Mesenchymal stem cell (in vitro differentiated cells and primary cell): Measurements from ENCODE around the gene C6orf132.
A peak's percentile ranks its signal among the peaks of the same experiment; 100 is the strongest.

ENCODE experiments used
- DNase-seq: peaks from one replicate; pipeline ENCODE4 v3.0.0-alpha.2; 2013
- H2AFZ ChIP-seq: one replicate; pipeline ENCODE4 v1.6.1; 2013; ENCODE audit warnings: low read depth, mild to moderate bottlenecking, control low read depth, inconsistent platforms, low read length, moderate library complexity
- H2AK5ac ChIP-seq: 2 replicates; pipeline ENCODE4 v1.6.1; 2013; ENCODE audit warnings: low read length, moderate library complexity, mild to moderate bottlenecking, inconsistent platforms; ENCODE audit not compliant: severe bottlenecking
- H2BK120ac ChIP-seq: one replicate; pipeline ENCODE4 v1.6.1; 2013; ENCODE audit warnings: low read depth, mild to moderate bottlenecking, inconsistent platforms, low read length, moderate library complexity
- H2BK12ac ChIP-seq, 2 experiments: one replicate each; pipeline ENCODE4 v1.6.1; 2013; ENCODE audit warnings: inconsistent platforms in 2 of 2, low read length in 2 of 2, mild to moderate bottlenecking in 2 of 2, moderate library complexity in 2 of 2, control low read depth in 1 of 2
- H2BK15ac ChIP-seq: one replicate; pipeline ENCODE4 v1.6.1; 2013; ENCODE audit warnings: mild to moderate bottlenecking, low read depth, inconsistent platforms; ENCODE audit not compliant: poor library complexity, severe bottlenecking
- H2BK5ac ChIP-seq: 2 replicates; pipeline ENCODE4 v1.6.1; 2013; ENCODE audit warnings: low read depth, mild to moderate bottlenecking, low read length, control low read depth, inconsistent platforms; ENCODE audit not compliant: poor library complexity, severe bottlenecking
- H3K14ac ChIP-seq, 2 experiments: one replicate each; pipeline ENCODE4 v1.6.1; 2013; ENCODE audit warnings: inconsistent platforms in 2 of 2, low read length in 2 of 2, control low read depth in 1 of 2, mild to moderate bottlenecking in 1 of 2, moderate library complexity in 1 of 2
- H3K18ac ChIP-seq, 2 experiments: one replicate each; pipeline ENCODE4 v1.6.1; 2013; ENCODE audit warnings: inconsistent platforms in 2 of 2, low read length in 2 of 2, control low read depth in 1 of 2, low read depth in 1 of 2, mild to moderate bottlenecking in 1 of 2
- H3K23ac ChIP-seq, 2 experiments: one replicate each; pipeline ENCODE4 v1.6.1; 2013; ENCODE audit warnings: inconsistent platforms in 2 of 2, low read length in 2 of 2, mild to moderate bottlenecking in 2 of 2, moderate library complexity in 2 of 2, control low read depth in 1 of 2
- H3K27ac ChIP-seq: 2 replicates; pipeline ENCODE4 v1.5.1; 2013; ENCODE audit warnings: mild to moderate bottlenecking, moderate library complexity, low read length, control low read depth, inconsistent platforms; ENCODE audit not compliant: poor library complexity, severe bottlenecking
- H3K27me3 ChIP-seq, 2 experiments: 2 replicates each; pipeline versions ENCODE4 v1.6.1 to v1.7.0; 2013; ENCODE audit warnings: low read length in 2 of 2, mild to moderate bottlenecking in 2 of 2, moderate library complexity in 2 of 2, control low read depth in 1 of 2, inconsistent platforms in 1 of 2; ENCODE audit not compliant: control insufficient read depth in 1 of 2, insufficient read depth in 1 of 2
- H3K36me3 ChIP-seq, 2 experiments: 2 replicates each; pipeline versions ENCODE4 v1.6.1 to v1.7.0; 2013; ENCODE audit warnings: low read length in 2 of 2, control low read depth in 1 of 2, inconsistent platforms in 1 of 2, low read depth in 1 of 2, mild to moderate bottlenecking in 1 of 2; ENCODE audit not compliant: insufficient read depth in 2 of 2, control insufficient read depth in 1 of 2
- H3K4ac ChIP-seq, 2 experiments: one replicate each; pipeline ENCODE4 v1.6.1; 2013; ENCODE audit warnings: inconsistent platforms in 2 of 2, low read length in 2 of 2, mild to moderate bottlenecking in 2 of 2, moderate library complexity in 2 of 2, control low read depth in 1 of 2, low read depth in 1 of 2
- H3K4me1 ChIP-seq: 2 replicates; pipeline ENCODE4 v1.6.1; 2013; ENCODE audit warnings: low read depth, low read length, control low read depth; ENCODE audit not compliant: control insufficient read depth, insufficient read depth
- H3K4me2 ChIP-seq: 2 replicates; pipeline ENCODE4 v1.6.1; 2013; ENCODE audit warnings: low read length, mild to moderate bottlenecking, inconsistent platforms; ENCODE audit not compliant: poor library complexity, severe bottlenecking
- H3K4me3 ChIP-seq, 2 experiments: 2 replicates each; pipeline versions ENCODE4 v1.5.1 to v1.7.0; 2013; ENCODE audit warnings: low read length in 2 of 2, mild to moderate bottlenecking in 2 of 2, control low read depth in 1 of 2, low read depth in 1 of 2; ENCODE audit not compliant: insufficient read depth in 1 of 2
- H3K79me1 ChIP-seq: replicated peaks from 2 replicates; pipeline ENCODE4 v1.6.1; 2013; ENCODE audit warnings: mild to moderate bottlenecking, control low read depth, low read length, inconsistent platforms; ENCODE audit not compliant: poor library complexity, severe bottlenecking
- H3K9ac ChIP-seq: 2 replicates; pipeline ENCODE4 v1.7.0; 2013; ENCODE audit warnings: mild to moderate bottlenecking, low read length, moderate library complexity
- H3K9me3 ChIP-seq: 2 replicates; pipeline ENCODE4 v1.7.0; 2013; ENCODE audit warnings: mild to moderate bottlenecking, low read length; ENCODE audit not compliant: control insufficient read depth
- H4K8ac ChIP-seq: one replicate; pipeline ENCODE4 v1.6.1; 2013; ENCODE audit warnings: inconsistent platforms, mild to moderate bottlenecking, low read length, moderate library complexity
- H4K91ac ChIP-seq: one replicate; pipeline ENCODE4 v1.6.1; 2013; ENCODE audit warnings: mild to moderate bottlenecking, low read length, inconsistent platforms
- WGBS: methylation state at CpG from one replicate; pipeline ENCODE4 v1.1.7; 2013; ENCODE audit warnings: mixed read lengths; 5-methylcytosine and 5-hydroxymethylcytosine counted together

Gene C6orf132

GRCh38 chr6:42095094-42095493 is 47.3 kb downstream of the C6orf132 start:
- H2BK12ac ChIP-seq, result no peak overlapping the region
- H2BK120ac ChIP-seq, result no peak overlapping the region
- H3K9ac ChIP-seq, result no peak overlapping the region
- H3K14ac ChIP-seq, result no peak overlapping the region
- no peak for DNase-seq
- no peak overlapping the region for H3K4ac ChIP-seq
- H4K91ac ChIP-seq, result no peak overlapping the region
- no peak overlapping the region for H2AFZ ChIP-seq
- no peaks in the 10 kb centered on the region for H3K27me3 ChIP-seq
- H3K18ac ChIP-seq, result no peak overlapping the region
- WGBS, result 100% methylated on average over 1 of the region's 1 CpG
- H2BK5ac ChIP-seq, result no peak overlapping the region
- peaks cover 12% of the 10 kb centered on the region for H3K4me1 ChIP-seq
- no peak overlapping the region for H2AK5ac ChIP-seq
- no peaks in the 10 kb centered on the region for H3K9me3 ChIP-seq
- no peaks in the 10 kb centered on the region for H3K79me1 ChIP-seq
- H2BK15ac ChIP-seq, result no peak overlapping the region
- no peak overlapping the region for H4K8ac ChIP-seq
- H3K4me3 ChIP-seq, result no peak overlapping the region
- no peak overlapping the region for H3K23ac ChIP-seq
- H3K4me2 ChIP-seq, result no peak overlapping the region
- no peaks in the 10 kb centered on the region for H3K36me3 ChIP-seq
- no peak overlapping the region for H3K27ac ChIP-seq

- Histone ChIP-seq H3K4me1 (peaks cover 3% of the 10 kb centered on the region), H2BK120ac (no peak overlapping the region), H2BK5ac (no peak overlapping the region), H3K9me3 (no peaks in the 10 kb centered on the region), H3K36me3 (no peaks in the 10 kb centered on the region), H3K23ac (no peak overlapping the region), H3K9ac (no peak overlapping the region), H3K4ac (no peak overlapping the region), H3K4me2 (no peak overlapping the region), H3K14ac (no peak overlapping the region), H4K8ac (peak overlapping the region; percentile 45), H2BK12ac (no peak overlapping the region), H3K4me3 (no peak overlapping the region), H2AFZ (no peak overlapping the region), H2BK15ac (no peak overlapping the region), H3K79me1 (no peaks in the 10 kb centered on the region), H3K27me3 (no peaks in the 10 kb centered on the region), H3K27ac (no peak overlapping the region), H2AK5ac (no peak overlapping the region), H3K18ac (no peak overlapping the region), H4K91ac (no peak overlapping the region)
- peak; percentile 28 for DNase-seq
- WGBS, result 67% methylated on average over 10 of the region's 10 CpGs
These were observed 48.7 kb downstream of the C6orf132 start for GRCh38 chr6:42093582-42094329.

GRCh38 chr6:42091718-42092023 is 50.7 kb downstream of the C6orf132 start:
- Histone ChIP-seq H2BK15ac (no peak overlapping the region), H2BK120ac (no peak overlapping the region), H3K27me3 (no peaks in the 10 kb centered on the region), H3K27ac (no peak overlapping the region), H3K9ac (no peak overlapping the region), H3K23ac (no peak overlapping the region), H2BK12ac (no peak overlapping the region), H3K4me3 (no peak overlapping the region), H3K36me3 (peaks cover 0 to 4% of the 10 kb centered on the region in 2 experiments), H4K8ac (no peak overlapping the region), H3K9me3 (no peaks in the 10 kb centered on the region), H3K14ac (no peak overlapping the region), H3K79me1 (no peaks in the 10 kb centered on the region), H2AK5ac (no peak overlapping the region), H3K4me1 (peaks cover 10% of the 10 kb centered on the region), H3K18ac (no peak overlapping the region), H3K4ac (no peak overlapping the region), H3K4me2 (no peak overlapping the region), H2AFZ (no peak overlapping the region), H4K91ac (no peak overlapping the region), H2BK5ac (no peak overlapping the region)
- no peak for DNase-seq
- 88% methylated on average over 9 of the region's 9 CpGs for WGBS

GRCh38 chr6:42090819-42091717 is 51.4 kb downstream of the C6orf132 start:
- no peak overlapping the region for H4K91ac ChIP-seq
- no peak overlapping the region for H3K23ac ChIP-seq
- peaks cover 0 to 5% of the 10 kb centered on the region in 2 experiments for H3K36me3 ChIP-seq
- no peak overlapping the region for H2BK5ac ChIP-seq
- H3K4me1 ChIP-seq, result peaks cover 10% of the 10 kb centered on the region
- H2BK120ac ChIP-seq, result no peak overlapping the region
- H3K4ac ChIP-seq, result no peak overlapping the region
- no peaks in the 10 kb centered on the region for H3K79me1 ChIP-seq
- WGBS, result 92% methylated on average over 6 of the region's 10 CpGs
- H3K27me3 ChIP-seq, result no peaks in the 10 kb centered on the region
- no peak overlapping the region for H2AK5ac ChIP-seq
- H3K4me2 ChIP-seq, result no peak overlapping the region
- H3K14ac ChIP-seq, result no peak overlapping the region
- no peak for DNase-seq
- no peak overlapping the region for H3K27ac ChIP-seq
- H3K9ac ChIP-seq, result no peak overlapping the region
- H3K9me3 ChIP-seq, result no peaks in the 10 kb centered on the region
- no peak overlapping the region for H2BK12ac ChIP-seq
- no peak overlapping the region for H2BK15ac ChIP-seq
- H4K8ac ChIP-seq, result no peak overlapping the region
- H2AFZ ChIP-seq, result no peak overlapping the region
- H3K4me3 ChIP-seq, result no peak overlapping the region
- no peak overlapping the region for H3K18ac ChIP-seq
